ENCODE data around the gene GOLGA6L22.
A peak's percentile ranks its signal among the peaks of the same experiment; 100 is the strongest.
"Not testable (repeated sequence)": the region's sequence is repeated elsewhere in the genome, so short reads cannot be mapped to it uniquely, and the experiment has no call there.

GOLGA6L22 gene

GRCh38 chr15:22458603-22459002, at the start of gene GOLGA6L22:
TSS of gene GOLGA6L22 (plus strand) at chr15:22458903. CDS start at chr15:22458994, 91 bp downstream.
- not testable (repeated sequence) for DNase-seq

- DNase-seq = not testable (repeated sequence)
These were observed 41.4 kb upstream of the GOLGA6L22 start for GRCh38 chr15:22417288-22417687.

GRCh38 chr15:22417795-22418194, 40.9 kb upstream of the GOLGA6L22 start:
- not testable (repeated sequence) for DNase-seq

GRCh38 chr15:22418212-22418611, 40.5 kb upstream of the GOLGA6L22 start:
- not testable (repeated sequence) for DNase-seq

GRCh38 chr15:22418666-22419065, 40.0 kb upstream of the GOLGA6L22 start:
- DNase-seq = not testable (repeated sequence)

GRCh38 chr15:22420340-22420739, 38.4 kb upstream of the GOLGA6L22 start:
- not testable (repeated sequence) for DNase-seq

GRCh38 chr15:22429426-22429825, 29.3 kb upstream of the GOLGA6L22 start:
- not testable (repeated sequence) for DNase-seq

GRCh38 chr15:22431687-22432086, 27.0 kb upstream of the GOLGA6L22 start:
- DNase-seq = not testable (repeated sequence)

GRCh38 chr15:22494490-22495113, 35.9 kb downstream of the GOLGA6L22 start:
- DNase-seq = peak; percentile 45

GRCh38 chr15:22497200-22497599, 38.5 kb downstream of the GOLGA6L22 start:
- DNase-seq = not testable (repeated sequence)

GRCh38 chr15:22498220-22498925, 39.7 kb downstream of the GOLGA6L22 start:
- DNase-seq = not testable (repeated sequence)

GRCh38 chr15:22502272-22502671, 43.6 kb downstream of the GOLGA6L22 start:
- not testable (repeated sequence) for DNase-seq

- DNase-seq = not testable (repeated sequence)
These were observed 48.3 kb downstream of the GOLGA6L22 start for GRCh38 chr15:22506959-22507358.

- not testable (repeated sequence) for DNase-seq
These were observed 57.4 kb downstream of the GOLGA6L22 start for GRCh38 chr15:22516140-22516539.

All from CD4-positive, alpha-beta T cell treated with Interleukin-10 for 1 hour (primary cell).